ENCODE data around the gene PSD2. TPM values are rescaled to one million over a fixed set of nuclear protein-coding genes. Genes with fewer than 3 reads are reported as not detected.

PSD2 gene
- total and polyA plus RNA-seq, 2 of the 13 experiments (the other 11 are each of a cell fraction or from before 2014, with no cell fraction given): 0.07 TPM; not detected in 1

GRCh38 chr5:139787568-139788293 lies 7.9 kb upstream of the PSD2 start (continued):
- TF ChIP-seq ZNF512B (CRISPR knock-in tag; IDR thresholded peaks at IDR 0.05; ENCODE audit: borderline replicate concordance) (no peak), RFX5 (IDR thresholded peaks at IDR 0.05; ENCODE audit: low read depth, low read length) (no peak), HMGXB3 (CRISPR knock-in tag; IDR thresholded peaks at IDR 0.05; ENCODE audit: borderline replicate concordance) (no peak), KLF6 (CRISPR knock-in tag; IDR thresholded peaks at IDR 0.05) (no peak), ZNF615 (CRISPR knock-in tag; IDR thresholded peaks at IDR 0.05; ENCODE audit: borderline replicate concordance) (no peak), ZNF317 (CRISPR knock-in tag; IDR thresholded peaks at IDR 0.05) (peak; percentile 61; the same call in 1 of the 2 replicates), GMEB2 (CRISPR knock-in tag; IDR thresholded peaks at IDR 0.05; ENCODE audit: low read depth) (no peak), SMARCE1 (IDR thresholded peaks at IDR 0.05; ENCODE audit: borderline replicate concordance) (no peak), HINFP (CRISPR knock-in tag; IDR thresholded peaks at IDR 0.05; ENCODE audit: low read depth) (no peak), ATM (IDR thresholded peaks at IDR 0.05; ENCODE audit: borderline replicate concordance) (no peak), ZNF792 (CRISPR knock-in tag; IDR thresholded peaks at IDR 0.05) (no peak), ZBTB14 (CRISPR knock-in tag; IDR thresholded peaks at IDR 0.05) (no peak), HCFC1 (IDR thresholded peaks at IDR 0.05; ENCODE audit: low read depth, low read length) (no peak), ZBTB7B (CRISPR knock-in tag; IDR thresholded peaks at IDR 0.05) (peak; percentile 76; the same call in 1 of the 2 replicates), MATR3 (CRISPR knock-in tag; IDR thresholded peaks at IDR 0.05) (no peak), MAFF (IDR thresholded peaks at IDR 0.05; ENCODE audit: low read depth, low read length) (no peak), PHF8 (CRISPR knock-in tag; IDR thresholded peaks at IDR 0.05) (no peak), MIER2 (CRISPR knock-in tag; IDR thresholded peaks at IDR 0.05) (no peak)

Measured in HepG2 (cell line).